NCI-H128 (cell line): ENCODE data around the gene MYO1B.

Experiments used
- DNase-seq: peaks from one replicate; lab custom pipeline; 2025; ENCODE audit not compliant: unreplicated experiment; lab: John Stamatoyannopoulos, UW

The MYO1B gene

GRCh38 chr2:191257934-191258333 is 12.7 kb downstream of the MYO1B start:
- no peak for DNase-seq

DNA sequence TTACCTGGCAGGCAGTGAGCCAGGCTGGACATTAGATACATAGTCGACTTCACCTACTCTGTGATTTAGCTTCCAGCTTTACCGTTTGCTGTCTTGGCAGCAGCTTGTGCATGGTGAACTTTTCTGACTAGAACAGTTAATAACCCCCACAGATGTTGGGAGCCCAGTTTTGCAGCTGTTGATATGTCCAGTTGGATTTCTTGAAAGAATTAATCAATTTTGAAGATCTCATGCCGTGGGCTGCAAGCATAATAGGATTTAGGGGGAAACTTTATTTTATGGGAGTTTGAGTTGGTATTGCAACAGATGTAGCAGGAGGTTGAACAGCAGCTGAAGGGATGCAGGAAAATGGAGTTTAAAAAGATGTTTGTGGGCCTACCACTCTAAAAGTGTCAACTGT is 13.8 kb downstream of the MYO1B start:
- no peak for DNase-seq

- no peak for DNase-seq
Observed at GRCh38 chr2:191262436-191262835, 17.2 kb downstream of the MYO1B start.

DNA sequence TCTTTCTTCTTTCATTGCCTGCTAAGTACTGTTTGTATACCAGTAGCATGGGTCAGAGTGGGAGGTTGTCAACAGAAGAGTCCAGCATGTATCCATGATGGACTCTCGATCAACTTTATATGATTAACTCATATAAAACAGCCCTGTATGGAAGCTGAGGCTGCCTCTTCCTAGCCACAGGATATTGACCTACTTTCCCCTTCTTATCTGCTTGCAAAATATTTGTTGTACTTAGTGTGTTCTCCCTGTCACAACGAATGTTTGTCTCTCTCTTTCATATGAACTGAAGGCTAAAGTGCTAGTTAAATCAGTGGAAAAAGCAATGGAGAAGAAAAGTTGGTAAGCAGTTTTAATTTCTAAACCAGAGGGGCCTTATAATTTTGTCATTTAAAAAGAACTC is 17.8 kb downstream of the MYO1B start:
- DNase-seq = no peak

DNA sequence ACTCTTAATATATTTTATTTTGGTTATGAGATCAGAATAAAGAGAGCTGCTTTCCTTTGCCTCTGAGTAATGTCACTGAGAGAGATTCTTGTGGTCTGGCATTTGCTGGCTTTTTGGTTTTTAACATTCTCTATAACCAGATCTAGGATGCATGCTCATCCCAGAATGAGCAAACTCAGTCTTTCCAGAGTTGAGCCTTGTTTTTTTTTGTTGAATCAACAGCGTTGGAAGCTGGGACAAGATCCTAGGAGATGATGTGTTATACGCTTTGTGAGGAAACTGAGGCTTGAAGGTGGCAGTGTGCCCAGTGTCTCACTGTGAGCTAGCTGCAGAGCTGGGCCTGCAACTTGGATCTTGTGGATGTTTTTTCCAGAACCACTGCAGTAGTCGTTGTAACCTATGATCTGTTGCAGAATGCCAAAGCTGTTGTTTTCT is 19.5 kb downstream of the MYO1B start:
- no peak for DNase-seq

DNA sequence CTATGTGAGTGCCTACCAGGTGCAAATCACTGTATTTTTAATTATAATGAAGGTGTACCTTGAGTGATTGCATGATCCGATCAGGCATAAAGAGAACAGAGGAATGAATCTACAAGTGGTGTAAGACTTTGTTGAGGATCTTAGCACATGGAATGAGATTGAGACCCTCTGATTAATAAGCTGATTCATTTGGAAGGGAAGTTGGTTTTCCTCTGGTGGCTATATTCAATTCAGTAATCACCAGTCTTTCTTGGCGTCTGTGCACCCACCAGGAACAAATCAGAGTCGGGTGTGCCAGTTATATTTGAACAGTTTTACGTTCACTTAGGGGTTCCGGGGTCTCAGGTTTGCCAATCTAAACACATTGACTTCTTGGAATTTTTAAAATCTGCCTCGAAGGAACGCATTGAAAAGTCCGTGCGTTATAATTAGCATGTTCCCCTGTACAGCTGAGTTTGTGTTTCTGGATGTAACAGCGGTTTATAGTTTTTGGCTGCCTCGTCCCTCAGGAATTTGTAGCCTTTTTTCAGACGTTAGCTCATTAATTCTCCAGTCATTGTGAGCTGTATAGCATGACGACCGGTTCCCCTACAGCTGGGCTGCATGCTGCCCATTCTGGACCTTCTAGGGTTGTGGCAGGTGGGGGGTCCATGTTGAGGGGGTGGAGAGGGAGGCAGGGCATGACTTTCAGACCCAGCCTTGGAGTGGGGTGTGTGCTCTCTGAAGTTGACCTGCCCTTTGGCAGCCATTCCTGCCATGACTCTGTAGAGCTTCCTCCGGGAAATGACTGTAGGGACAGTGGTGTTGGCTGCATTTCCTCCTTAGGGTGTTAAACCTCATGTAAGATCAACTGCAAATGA is 20.3 kb downstream of the MYO1B start:
- DNase-seq = no peak

GRCh38 chr2:191266201-191266600 is 21.0 kb downstream of the MYO1B start:
- DNase-seq = no peak

DNA sequence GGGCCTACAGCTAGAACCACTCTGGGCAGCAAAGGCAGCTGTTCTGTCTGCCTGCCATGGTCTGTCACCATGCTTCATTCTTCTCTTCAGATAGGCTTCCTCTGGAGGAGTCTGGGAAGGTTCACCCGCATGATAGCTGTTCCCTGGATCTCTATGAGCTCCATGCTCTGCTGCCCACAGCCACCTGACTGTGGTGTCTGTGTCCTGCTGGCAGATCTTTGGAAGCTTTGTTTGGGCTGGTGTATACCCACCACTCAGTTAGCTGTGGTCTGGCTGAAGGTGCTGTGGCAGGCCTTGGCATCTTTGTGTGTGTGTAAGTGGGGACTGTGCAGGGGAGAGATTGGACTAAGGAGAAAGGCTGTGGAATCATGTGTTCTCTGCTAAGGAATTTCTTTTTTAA is 23.4 kb downstream of the MYO1B start:
- DNase-seq = no peak

GRCh38 chr2:191270306-191271161 is 25.3 kb downstream of the MYO1B start:
- no peak for DNase-seq

DNA sequence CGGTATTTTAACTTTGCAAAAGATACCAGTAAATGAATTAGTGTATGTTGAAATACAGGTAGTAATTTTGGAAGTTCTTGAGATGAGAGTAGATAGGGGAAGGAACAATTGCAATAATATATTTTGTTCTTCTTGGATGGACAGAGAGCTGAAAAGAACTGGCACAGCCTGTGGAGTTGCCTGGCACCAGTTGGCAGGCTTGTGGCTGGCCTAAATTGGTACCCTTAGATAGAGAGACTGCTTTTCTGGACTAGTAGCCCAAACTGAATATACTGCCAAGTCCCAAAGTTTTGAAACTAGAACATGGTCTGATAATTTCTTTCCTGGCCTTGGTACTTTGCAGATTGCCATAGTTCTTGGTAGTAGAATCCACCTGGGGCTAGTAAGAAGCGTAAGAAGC is 26.9 kb downstream of the MYO1B start:
- no peak for DNase-seq

DNA sequence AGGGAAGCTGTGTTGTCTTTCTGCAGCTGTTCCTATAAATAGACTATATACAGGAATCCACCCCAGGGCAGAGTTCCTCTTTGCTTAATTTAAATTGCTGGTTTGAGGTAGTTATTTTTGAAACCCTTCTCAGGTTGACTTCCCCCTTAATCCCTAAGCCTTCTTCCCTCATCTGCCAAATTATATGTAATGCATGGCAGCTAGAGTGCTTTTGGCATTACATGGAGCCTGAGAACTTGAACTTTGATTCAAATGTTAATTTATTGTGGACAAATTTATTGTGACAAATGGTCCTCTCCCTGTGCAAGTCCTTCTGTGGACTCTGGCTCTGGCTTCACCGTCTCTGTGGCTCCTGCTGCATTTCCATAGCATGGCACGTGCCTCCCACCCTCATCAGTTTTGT is 29.2 kb downstream of the MYO1B start:
- DNase-seq = no peak

- DNase-seq = no peak
Observed at GRCh38 chr2:191276792-191277465, 31.7 kb downstream of the MYO1B start.

DNA sequence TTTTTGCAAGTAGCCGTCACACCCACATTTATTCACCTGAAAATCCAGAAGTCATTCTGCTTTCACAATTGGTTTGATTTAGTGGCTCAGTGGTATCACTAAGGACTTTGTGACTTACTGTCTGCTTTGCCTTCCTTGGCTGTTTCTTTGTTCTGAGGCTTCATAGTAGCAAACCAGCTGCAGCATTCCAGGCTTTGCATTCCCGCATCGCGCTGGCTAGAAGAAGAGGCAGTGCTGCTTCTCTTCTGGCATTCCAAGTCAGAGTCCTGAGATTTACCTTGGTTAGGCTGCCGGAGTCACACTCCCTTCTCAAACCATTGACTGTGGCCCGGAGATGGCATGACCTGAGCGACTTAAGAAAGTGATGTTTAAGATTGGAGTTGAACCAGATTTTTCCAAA is 35.1 kb downstream of the MYO1B start:
- DNase-seq = no peak

GRCh38 chr2:191280834-191281756 is 35.9 kb downstream of the MYO1B start:
- no peak for DNase-seq

DNA sequence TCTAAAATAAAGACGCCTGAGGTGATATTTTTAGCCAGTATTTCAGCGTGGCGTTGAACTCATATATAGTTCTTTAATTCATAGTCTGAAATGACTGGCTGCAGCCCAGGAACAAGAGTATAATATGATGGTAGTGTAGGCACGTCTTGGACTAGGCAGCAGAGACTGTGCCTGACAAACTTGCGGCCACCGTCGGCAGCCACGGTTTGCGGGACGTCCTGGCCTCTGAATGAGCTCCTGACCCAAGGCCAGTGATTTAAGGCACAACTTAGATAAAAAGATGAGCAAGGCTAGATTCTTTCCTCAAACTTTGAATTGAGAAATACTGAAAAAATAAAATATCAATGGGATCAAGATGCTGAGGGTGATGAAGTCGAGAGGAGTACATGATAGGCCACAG is 40.0 kb downstream of the MYO1B start:
- no peak for DNase-seq

DNA sequence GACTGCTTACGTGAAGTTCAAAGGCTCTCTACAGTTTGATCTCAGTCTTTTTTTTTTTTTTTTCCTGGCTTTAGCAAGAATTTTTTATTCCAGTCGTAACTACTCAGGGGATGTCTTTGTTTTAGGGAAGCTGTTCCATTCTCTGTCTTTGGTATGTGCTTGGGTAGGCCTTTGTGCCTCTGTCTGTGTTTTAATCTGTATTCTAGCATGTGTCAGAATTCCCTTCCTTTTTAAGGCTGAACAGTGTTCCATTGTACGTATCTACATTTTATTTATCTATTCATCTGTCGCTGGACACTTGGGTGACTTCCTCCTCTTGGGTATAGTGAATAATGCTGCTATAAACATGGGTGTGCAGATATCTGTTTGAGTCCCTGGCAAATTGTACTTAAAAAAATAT is 42.6 kb downstream of the MYO1B start:
- no peak for DNase-seq

- no peak for DNase-seq
Observed at GRCh38 chr2:191289049-191289448, 43.8 kb downstream of the MYO1B start.

DNA sequence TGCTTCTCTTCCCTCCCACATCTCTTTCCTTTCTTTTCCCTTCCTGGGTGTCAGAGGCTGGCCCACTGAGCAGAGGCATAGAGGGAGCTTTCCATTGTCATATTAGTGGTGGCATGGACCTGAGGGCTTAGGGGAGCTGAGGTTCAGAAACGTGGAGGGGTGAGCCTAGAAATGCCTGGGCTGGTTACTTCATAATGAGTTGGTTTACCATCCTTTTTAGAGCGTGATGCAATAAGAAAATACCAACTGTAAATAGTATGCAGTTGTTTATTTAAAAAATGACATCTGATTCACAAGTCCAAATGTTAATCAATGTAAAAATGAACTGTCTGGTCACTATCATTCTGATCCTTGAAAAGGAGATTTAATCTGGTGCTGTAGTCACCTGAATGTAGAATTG is 46.3 kb downstream of the MYO1B start:
- no peak for DNase-seq

DNA sequence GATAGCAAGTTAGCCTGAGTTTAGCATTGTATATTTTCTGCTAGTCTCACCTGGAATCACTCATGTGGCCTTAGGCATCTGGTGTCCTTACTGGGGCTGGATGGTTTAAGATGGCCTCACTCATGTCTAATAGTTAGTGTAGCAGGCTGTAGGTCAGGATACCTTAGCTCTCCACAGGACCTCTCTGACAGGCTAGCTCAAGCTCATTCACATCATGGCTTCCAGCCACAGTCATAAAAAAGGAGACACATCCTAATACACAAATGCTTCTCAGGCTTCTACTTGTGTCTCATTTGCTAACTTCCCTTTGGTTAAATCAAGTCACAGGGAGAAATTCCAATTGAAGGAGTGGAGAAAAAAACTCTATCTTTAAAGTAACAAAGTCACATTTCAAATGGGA is 47.7 kb downstream of the MYO1B start:
- no peak for DNase-seq

GRCh38 chr2:191295088-191295487 is 49.9 kb downstream of the MYO1B start:
- no peak for DNase-seq
